Gastroesophageal sphincter (tissue), 3 donors: Measurements from ENCODE around the gene TMEM131.

Experiments
- CTCF ChIP-seq, 4 experiments: fragments of 200-600 bp in 2 of 4; fragments of 450-650 bp in 2 of 4; sonication (generic) in 1 of 4; IDR thresholded peaks; one replicate each; pipeline ENCODE4 v1.5.1; 2017 to 2019; ENCODE audit warnings: antibody characterized with exemption in 4 of 4, mild to moderate bottlenecking in 2 of 4, moderate library complexity in 2 of 4
- POLR2A ChIP-seq, 2 donors: fragments of 450-650 bp; IDR thresholded peaks; one replicate each; pipeline ENCODE4 v1.6.1; 2017; ENCODE audit warnings: antibody characterized with exemption in 2 of 2, mild to moderate bottlenecking in 2 of 2, moderate library complexity in 1 of 2
- POLR2AphosphoS5 ChIP-seq: sonication (generic); formaldehyde crosslinking; IDR thresholded peaks from one replicate; pipeline ENCODE4 v1.6.1; 2017; ENCODE audit warnings: antibody characterized with exemption

GRCh38 chr2:97747285-97747684 is 248.5 kb downstream of the TMEM131 start:
- TF ChIP-seq POLR2A (IDR thresholded peaks at IDR 0.05) (no peak), CTCF (IDR thresholded peaks at IDR 0.05) (no peak), POLR2AphosphoS5 (no peak)
